HG03378 (cell line): Measurements from ENCODE around the gene SH3TC1.

ENCODE experiments used
- ATAC-seq: cut with Tn5 transposase; IDR thresholded peaks from one replicate; pipeline ENCODE4 v1.9.1; 2021; ENCODE audit warnings: mild to moderate bottlenecking, moderate library complexity; ENCODE audit not compliant: unreplicated experiment

The SH3TC1 gene

DNA sequence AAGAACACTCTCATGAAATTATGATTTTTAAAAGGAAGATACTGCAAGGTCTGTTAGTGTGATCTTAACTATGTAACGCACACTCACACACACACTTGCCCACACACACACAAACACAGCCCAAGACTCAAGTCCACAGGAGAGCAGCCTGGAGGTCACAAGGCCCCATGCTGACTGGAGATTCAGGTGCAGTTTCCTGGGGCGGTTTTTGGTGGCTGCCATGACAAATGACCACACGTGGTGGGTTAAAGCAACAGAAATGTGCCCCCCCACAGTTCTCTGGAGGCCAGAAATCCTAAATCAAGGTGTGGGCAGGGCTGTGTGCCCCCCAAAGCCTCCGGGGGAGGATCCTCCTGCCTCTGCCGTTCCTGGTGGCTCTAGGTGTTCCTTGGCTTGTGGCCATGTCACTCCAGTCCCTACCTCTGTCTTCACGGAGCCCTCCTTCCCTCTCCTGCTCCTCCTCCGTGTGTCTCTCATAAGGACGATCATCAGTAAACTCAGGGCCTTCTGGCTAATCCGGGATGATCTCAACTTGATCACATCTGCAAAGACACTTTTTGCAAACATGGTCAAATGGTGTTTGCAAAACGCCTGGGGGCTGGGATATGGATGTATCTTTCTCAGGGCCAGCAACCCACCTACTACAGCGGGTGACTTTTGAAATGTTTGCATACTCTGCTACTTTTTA is 60.8 kb downstream of the SH3TC1 start:
- ATAC-seq: no peak

- no peak for ATAC-seq
These were observed 61.6 kb downstream of the SH3TC1 start for GRCh38 chr4:8260656-8261111.

GRCh38 chr4:8261851-8262535 is 62.9 kb downstream of the SH3TC1 start:
- no peak for ATAC-seq

DNA sequence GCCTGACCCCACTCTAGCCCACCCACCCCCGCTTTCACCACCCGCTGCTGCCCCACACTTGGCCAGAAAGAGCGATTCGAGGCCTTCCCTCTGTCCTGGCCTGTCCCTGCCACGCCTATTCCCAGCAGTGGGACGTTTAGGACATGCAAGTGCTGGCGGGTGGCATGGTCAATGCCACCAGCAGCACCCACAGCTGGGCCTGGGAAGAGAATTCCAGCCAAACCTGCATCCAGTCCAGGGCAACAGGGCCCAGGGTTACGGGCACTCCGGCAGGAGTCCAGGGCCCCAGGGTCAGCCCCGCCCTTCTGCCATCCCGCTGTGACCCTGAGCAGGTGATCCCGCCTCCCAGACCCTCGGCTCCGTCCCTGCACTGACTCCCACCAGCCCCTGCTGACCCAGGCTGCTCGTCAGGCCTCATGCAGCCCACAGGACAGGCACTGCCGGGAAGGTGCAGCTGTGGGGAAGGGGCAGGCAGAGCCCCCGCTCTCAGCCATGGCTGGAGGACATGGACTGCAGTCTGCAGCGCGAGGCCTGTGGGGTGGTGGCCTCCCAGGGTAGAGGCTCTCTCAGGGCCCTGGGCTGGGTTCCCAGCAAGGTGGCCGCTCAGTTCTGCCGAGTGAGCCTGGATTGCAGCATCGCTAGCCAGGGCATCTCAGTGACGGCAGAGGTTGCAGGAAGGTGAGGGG is 63.7 kb downstream of the SH3TC1 start:
- ATAC-seq: no peak

GRCh38 chr4:8263397-8263796 is 64.3 kb downstream of the SH3TC1 start:
- no peak for ATAC-seq

DNA sequence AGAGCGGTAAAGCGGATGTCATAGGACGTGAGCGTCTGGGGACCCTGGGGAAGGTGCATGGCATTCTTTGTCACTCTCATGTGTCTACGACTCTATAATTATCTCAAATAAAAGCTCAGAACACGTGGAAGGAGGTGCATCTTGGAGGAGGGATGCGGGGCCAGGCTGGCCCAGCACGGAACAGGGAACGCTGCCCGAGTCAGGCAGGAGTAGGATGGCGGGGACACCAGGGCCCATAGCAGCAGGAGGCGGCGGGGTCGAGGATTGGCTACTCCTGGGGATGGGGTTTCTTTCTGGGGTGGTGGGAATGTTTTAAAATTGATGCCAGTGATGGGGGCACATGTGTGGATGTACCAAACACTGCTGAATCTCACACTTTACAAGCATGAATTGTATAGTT is 65.0 kb downstream of the SH3TC1 start:
- no peak for ATAC-seq

DNA sequence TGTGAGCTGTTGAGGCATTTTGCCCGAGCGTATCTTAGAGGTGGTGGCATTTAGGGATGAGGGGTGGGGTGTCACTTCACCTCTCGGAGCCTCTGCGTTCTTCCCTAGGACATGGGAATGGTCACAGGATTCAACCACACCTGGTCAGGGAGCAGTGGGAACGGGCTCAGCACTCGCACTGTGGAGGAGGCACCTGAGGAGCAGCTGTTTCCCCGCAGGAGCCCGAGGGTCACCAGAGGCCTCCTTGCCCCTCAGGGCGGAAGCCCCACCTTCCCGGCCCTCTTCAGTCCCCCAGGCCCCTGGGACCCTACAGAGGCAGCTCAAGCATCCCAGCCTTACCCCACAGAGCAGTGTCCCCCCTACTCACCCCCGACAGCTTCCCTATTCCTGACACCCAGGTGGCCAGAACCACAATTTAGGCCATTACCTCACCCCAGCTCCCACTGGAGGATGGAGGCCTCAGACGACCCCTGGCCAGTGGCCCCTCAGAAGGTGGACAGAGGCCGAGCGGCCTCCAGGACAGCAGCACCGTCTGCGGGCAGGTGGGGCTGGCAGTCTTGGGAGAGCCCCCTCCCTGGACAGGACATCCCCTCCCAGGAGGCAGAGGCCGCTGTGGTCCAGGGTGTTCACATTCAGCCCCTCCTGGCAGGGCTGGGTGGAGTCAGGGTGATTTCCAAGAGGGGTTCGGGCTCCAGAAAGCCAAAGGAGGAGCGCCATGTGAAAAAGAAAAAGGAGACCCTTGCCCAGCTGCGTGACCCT is 66.3 kb downstream of the SH3TC1 start:
- ATAC-seq: no peak

DNA sequence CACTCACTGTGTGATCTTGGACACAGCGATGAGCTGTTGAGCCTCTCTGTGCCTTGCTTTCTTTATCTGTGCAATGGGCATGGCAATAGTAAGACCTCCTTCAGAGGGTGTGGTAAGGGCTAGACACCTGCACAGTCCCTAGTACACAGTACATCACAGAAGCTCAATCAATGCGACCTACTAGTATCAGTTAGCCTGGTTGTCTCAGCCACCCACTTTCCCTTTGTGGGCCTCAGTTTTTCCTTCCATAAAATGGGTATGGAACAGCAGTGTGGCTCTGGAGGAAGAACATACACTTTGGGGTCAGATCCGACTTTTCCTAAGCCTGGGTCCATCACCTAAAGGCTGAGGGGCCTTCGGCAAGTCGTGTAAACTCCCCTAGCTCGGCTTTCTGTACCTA is 67.0 kb downstream of the SH3TC1 start:
- no peak for ATAC-seq

DNA sequence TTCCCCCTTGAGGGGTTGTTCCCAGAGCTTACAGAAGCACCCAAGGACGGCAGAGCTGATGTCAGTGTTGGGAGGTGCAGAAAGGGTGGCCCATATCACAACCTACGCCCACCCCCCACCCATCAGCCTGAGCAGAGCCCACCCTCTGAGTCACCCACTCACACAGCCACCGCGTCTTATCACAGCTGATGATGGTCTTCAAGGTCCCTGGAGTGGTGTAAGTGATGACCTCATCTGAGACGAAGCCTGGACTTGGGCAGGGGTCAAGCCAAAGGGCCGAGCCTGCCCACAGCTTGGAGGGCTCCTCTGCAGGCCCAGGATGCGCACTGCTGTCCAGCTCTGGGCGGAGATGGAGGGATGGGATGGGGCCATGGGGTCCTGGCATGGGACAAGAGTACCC is 67.4 kb downstream of the SH3TC1 start:
- ATAC-seq: no peak

DNA sequence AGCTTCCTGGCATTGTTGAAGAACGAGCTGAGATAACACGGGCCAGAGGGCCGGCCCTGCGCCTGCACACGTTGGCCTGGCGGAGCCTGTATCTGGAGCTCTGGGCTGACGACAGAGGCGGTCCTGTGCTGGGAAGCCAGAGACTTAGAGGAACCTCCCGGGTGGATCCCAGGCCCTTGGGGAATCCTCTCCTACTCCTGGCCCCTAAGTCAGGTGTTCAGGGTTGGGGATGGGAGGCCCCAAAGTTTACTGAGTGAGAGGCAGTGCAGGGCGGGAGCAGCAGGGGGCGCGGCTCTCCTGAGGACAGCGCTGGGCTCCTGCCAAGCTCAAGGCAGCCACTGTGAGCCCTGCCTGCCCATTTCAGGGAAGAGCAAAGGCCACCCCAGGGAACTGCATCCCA is 68.0 kb downstream of the SH3TC1 start:
- ATAC-seq: no peak

DNA sequence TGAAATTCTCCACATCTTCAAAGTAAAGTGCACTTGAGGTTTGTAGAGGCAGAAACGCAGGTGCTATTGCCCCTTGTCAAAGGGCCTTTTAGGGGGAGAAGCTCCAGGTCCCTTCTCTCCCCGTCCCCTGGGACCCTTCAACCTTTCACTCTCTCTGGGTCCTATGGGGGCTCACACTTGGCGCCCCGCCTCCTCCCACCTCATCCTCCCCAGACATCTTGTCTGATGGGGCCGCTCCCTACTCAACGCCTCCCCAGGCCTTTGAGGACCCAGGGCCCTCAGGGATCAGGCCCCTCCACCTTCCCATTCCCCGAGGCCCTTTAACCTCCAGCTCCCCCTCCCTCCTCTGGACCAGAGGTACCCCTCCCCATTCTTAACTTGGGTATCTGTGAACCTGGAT is 69.1 kb downstream of the SH3TC1 start:
- no peak for ATAC-seq

DNA sequence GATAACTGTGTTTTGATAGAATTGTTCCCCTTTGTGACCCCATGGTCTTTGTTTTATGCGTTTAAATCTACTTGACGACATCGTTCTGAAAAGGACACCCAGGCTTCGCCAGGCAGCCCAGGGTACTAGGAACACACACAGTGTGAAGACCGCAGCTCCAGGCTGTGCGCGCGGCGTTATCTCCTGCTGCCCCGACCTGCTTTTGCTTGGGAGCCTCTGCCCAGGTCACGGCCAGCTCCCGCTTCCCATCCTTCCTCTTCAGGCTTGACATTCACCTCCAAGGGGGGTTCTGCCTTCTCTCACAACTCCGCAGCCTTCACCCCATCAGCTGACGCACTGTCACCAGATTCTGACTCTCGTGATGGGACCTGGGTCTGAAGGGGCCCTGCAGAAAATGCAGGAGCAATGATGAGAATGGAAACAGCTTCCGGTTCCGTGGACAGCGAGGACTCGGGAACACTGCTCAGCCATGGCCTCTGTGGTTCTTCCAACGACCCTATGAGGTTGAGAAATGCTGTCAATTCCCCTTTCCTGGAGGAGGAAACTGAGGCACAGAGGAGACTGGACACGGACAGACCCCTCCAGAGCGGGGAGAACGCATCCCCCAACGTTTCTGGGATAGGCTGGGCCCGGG is 69.9 kb downstream of the SH3TC1 start:
- ATAC-seq: no peak

- ATAC-seq: no peak
These were observed 70.7 kb downstream of the SH3TC1 start, which contains the start of gene HTRA3 for GRCh38 chr4:8269535-8270417. TSS of gene HTRA3 (plus strand) at chr4:8269754. CDS start at chr4:8269969, 215 bp downstream.

DNA sequence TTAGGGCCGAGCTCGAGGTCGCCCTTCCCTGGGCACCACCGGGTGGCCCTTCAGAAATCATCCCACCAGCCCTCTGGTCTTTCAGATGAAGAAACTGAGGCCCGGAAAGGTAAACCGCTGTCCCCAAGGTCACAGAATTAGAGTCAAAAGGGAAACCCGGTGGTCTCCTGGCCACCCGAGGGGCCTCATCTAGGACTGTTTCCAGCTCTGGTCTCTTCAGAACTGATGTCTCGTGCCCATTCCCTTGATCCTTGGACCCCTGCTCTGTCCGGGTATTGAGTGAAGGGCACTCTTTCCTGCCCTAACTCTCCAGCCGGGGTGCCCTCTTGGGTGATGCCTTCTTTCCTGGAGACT is 71.3 kb downstream of the SH3TC1 start:
- no peak for ATAC-seq

GRCh38 chr4:8270912-8271815 is 72.1 kb downstream of the SH3TC1 start:
- no peak for ATAC-seq

- ATAC-seq: no peak
These were observed 72.7 kb downstream of the SH3TC1 start for GRCh38 chr4:8271821-8272220.

- no peak for ATAC-seq
These were observed 73.7 kb downstream of the SH3TC1 start for GRCh38 chr4:8272472-8273428.

DNA sequence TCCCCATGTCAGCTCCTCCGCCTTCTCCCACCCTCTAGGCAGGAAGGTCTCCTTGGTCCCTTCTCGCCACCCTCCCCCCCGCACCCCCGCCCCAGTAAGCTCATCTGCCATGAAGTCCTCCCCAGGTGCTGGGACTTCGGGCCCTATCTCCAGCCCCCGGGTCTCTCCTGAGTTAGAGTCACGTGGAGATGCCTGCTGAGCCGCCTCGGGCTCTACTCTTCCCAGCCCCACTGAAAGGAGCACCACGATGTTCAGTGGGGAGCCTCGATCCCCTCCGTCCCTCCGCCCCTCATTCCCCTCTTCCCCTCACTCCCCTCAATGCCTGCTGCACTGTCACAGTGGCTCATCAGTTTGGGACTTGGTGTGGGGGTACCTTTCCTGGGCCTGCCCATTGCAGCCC is 74.4 kb downstream of the SH3TC1 start:
- no peak for ATAC-seq
